Esophagus squamous epithelium (tissue), 4 donors: Measurements from ENCODE around the gene CFAP77.

Experiments
- CTCF ChIP-seq, 6 experiments: fragments of 450-650 bp in 4 of 6; fragments of 200-600 bp in 2 of 6; sonication (generic) in 2 of 6; IDR thresholded peaks; one replicate each; pipeline ENCODE4 v1.5.1; 2016 to 2019; ENCODE audit warnings: antibody characterized with exemption in 6 of 6, mild to moderate bottlenecking in 4 of 6, moderate library complexity in 4 of 6
- POLR2A ChIP-seq, 4 donors: fragments of 450-650 bp; IDR thresholded peaks; one replicate each; pipeline ENCODE4 v1.6.1; 2017; ENCODE audit warnings: antibody characterized with exemption in 4 of 4, mild to moderate bottlenecking in 4 of 4, moderate library complexity in 3 of 4

- TF ChIP-seq CTCF (IDR thresholded peaks at IDR 0.05), result no peak
- TF ChIP-seq POLR2A (IDR thresholded peaks at IDR 0.05), result no peak
Measured at GRCh38 chr9:132537352-132537751, 127.3 kb downstream of the CFAP77 start.
